Epithelial cell of proximal tubule (primary cell): Measurements from ENCODE around the gene HNRNPF. TPM values are rescaled to one million over a fixed set of nuclear protein-coding genes. Genes with fewer than 3 reads are reported as not detected.

Experiments used
- DNase-seq: peaks from one replicate; pipeline ENCODE4 v3.0.0-alpha.2; 2011; ENCODE audit warnings: low read depth
- H3K4me3 ChIP-seq: 2 replicates; pipeline ENCODE4 v1.5.1; 2011; ENCODE audit warnings: low read depth, mild to moderate bottlenecking, low read length
- total RNA-seq: library from RNA; depleted of rRNA; stranded (reverse); fragments of >200 nt; gene quantifications from 2 replicates; pipeline ENCODE4 v1.2.3, GENCODE V29; 2015
- TF ChIP-seq, protein P1 (sequence below): conservative IDR thresholded peaks from 2 replicates; pipeline ENCODE4 v1.5.1; 2012; ENCODE audit warnings: low read depth, mild to moderate bottlenecking, low read length

Gene HNRNPF
- total RNA-seq, 1 donor from 2014 or later = 207 TPM

DNA sequence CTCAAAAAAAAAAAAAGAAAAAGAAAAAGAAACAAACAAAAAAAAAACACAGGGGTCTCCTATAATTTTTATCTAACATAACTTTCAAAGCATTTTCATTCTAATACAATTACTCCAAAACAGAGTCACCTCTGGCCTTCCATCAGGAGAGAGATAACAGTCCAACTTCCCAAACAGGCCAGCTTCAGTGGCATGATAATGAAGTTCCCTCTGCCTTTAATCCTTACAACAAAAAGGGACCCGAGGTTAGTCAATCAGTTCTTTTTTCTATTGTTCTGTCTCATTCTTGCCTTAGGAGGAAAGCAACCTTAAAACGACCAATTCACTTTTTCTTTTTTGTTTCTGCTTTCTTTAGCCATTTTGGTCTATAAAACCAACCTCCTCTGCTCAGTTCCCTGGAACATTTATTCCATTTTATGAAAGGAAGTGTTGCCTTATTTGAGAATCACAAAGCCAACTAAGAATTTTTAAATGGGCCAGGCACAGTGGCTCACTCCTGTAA lies 54.1 kb downstream of the HNRNPF start:
- TF ChIP-seq, protein P1, sequence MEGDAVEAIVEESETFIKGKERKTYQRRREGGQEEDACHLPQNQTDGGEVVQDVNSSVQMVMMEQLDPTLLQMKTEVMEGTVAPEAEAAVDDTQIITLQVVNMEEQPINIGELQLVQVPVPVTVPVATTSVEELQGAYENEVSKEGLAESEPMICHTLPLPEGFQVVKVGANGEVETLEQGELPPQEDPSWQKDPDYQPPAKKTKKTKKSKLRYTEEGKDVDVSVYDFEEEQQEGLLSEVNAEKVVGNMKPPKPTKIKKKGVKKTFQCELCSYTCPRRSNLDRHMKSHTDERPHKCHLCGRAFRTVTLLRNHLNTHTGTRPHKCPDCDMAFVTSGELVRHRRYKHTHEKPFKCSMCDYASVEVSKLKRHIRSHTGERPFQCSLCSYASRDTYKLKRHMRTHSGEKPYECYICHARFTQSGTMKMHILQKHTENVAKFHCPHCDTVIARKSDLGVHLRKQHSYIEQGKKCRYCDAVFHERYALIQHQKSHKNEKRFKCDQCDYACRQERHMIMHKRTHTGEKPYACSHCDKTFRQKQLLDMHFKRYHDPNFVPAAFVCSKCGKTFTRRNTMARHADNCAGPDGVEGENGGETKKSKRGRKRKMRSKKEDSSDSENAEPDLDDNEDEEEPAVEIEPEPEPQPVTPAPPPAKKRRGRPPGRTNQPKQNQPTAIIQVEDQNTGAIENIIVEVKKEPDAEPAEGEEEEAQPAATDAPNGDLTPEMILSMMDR = no peak
- H3K4me3 ChIP-seq = no peak overlapping the region
- no peak for DNase-seq

DNA sequence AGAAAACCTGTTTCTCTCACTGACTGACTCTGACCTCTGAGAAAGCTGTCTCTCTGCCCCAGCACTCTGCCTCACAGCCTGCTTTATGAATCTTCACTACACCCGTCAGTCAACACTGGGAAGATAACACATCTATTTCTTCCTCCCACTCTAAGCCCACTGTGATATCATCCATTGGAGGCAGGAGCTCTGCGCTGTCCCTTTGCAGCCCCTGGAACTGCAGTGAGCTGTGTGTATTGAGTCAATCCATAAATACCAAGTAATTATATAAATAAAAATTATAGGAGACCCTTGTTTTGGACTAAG lies 54.7 kb downstream of the HNRNPF start:
- no peak overlapping the region for H3K4me3 ChIP-seq
- DNase-seq = no peak

DNA sequence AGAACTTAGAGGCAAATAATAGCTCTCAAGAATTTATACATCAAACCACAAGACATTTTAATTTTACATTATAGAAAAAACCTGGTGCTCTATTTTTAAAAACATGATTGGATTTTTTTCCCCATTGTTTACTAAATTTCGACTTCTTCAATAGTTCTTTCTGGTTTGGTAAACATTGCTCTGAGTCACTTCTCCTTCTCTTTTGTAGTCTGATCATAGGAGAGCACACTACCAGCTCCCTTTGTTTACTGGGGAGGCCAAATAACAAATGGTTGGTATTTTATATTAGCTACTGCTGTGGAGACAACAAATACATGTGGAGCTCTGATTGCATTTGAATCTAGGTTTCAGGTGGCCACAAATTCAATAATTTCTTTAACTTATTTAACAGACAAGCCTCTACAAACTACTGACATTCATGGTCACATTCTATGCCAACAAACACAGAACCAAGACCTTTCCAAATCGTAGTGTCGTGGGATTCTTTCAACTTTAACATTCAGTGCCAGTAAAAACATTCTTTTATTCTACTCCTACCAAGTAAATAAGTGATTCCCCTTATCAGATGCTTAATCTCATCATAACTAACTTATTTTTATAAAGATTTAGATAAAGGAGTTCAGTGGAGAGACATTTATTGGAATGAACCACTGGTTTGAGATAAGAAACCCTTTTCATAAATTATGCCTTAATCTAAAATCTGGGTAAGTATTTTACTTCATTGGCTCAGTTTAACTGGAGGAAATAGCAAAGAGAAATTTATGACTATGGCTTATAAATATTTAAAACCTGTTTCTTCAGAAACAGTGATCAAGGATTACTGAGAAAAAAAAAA lies 55.3 kb downstream of the HNRNPF start:
- TF ChIP-seq, protein P1 = no peak
- no peak overlapping the region for H3K4me3 ChIP-seq
- no peak for DNase-seq

More for the DNA sequence above, 54.7 kb downstream of the HNRNPF start:
- TF ChIP-seq, protein P1 = no peak

DNA sequence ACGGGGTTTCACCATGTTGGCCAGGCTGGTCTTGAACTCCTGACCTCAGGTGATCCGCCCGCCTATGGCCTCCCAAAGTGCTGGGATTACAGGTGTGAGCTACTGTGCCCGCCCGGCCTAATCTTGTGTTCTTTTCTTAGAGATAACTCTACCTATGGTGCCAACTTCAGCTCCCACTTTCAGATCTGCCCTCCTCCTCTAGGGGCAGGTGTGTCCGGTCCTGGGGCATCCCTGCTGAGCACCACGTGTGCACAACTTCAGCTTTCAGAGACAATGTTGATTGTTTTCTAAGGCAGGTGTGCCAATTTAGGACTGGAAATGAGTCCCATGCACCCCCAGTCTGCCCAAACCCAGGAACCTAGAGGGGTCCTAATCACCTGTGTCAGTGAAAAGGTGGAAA lies 56.0 kb downstream of the HNRNPF start:
- no peak overlapping the region for H3K4me3 ChIP-seq
- TF ChIP-seq, protein P1 = no peak
- no peak for DNase-seq

DNA sequence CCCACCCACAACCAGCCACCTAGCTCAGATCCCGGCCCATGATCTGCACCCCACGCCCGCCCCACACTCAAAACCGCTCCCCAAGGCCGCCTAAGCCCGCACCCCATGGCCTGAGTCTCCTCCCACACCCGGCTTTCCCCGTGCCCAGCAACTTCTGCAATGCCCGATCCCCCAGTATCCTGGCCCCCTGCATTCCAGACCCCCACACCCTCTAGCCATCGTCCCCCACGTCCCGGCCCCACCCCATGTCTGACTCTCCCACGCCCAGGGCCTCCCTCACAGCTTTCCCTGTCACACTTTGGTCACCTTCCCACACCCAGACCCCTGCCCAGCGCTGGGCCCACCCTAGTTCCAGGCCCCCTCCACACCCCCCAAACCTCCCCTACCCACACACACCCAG lies 57.7 kb downstream of the HNRNPF start:
- TF ChIP-seq, protein P1 = no peak
- DNase-seq = no peak
- no peak overlapping the region for H3K4me3 ChIP-seq

DNA sequence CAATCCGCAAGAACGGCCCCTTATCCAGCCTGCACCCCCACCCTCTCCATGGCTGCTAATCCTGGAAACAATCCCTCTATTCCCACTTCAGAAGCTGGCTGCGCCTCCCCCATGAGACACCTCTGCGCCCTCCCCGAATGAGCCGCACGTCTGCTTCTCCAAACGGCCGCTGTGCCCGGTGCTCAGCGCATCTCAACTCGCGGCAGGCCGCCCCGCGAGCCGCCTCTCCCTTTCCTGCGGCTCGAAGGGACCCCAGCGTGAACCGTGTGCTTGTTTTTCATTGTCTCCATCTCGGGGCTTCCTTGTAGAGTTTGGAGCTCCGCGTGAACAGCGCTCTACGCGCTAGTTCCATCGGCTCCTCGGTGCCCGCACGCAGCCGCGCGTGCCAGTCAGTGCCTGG lies 58.3 kb downstream of the HNRNPF start:
- H3K4me3 ChIP-seq = peak overlapping the region; percentile 11
- no peak for DNase-seq
- TF ChIP-seq, protein P1 = no peak

- no peak overlapping the region for H3K4me3 ChIP-seq
- no peak for DNase-seq
- TF ChIP-seq, protein P1 = no peak
Measured at GRCh38 chr10:43350156-43350555, 58.8 kb downstream of the HNRNPF start.
